ENCODE results near the gene TMEM161B.
"Not testable (repeated sequence)": the region's sequence is repeated elsewhere in the genome, so short reads cannot be mapped to it uniquely, and the experiment has no call there.

Gene TMEM161B

GRCh38 chr5:88177486-88177885, 91.2 kb downstream of the TMEM161B start:
- DNase-seq: not testable (repeated sequence)

GRCh38 chr5:88172847-88173758, 95.5 kb downstream of the TMEM161B start:
- no peak for DNase-seq

GRCh38 chr5:88159591-88159990, 109.1 kb downstream of the TMEM161B start:
- no peak for DNase-seq

- no peak for DNase-seq
Measured at GRCh38 chr5:88158056-88158455, 110.6 kb downstream of the TMEM161B start.

GRCh38 chr5:88154891-88155290, 113.8 kb downstream of the TMEM161B start:
- DNase-seq: no peak

GRCh38 chr5:88150747-88151146, 117.9 kb downstream of the TMEM161B start:
- DNase-seq: no peak

GRCh38 chr5:88145611-88146467, 122.8 kb downstream of the TMEM161B start:
- no peak for DNase-seq

- no peak for DNase-seq
Measured at GRCh38 chr5:88145221-88145610, 123.4 kb downstream of the TMEM161B start.
